HS-27A (cell line): ENCODE data around the gene CIZ1.
"Not testable (repeated sequence)": the region's sequence is repeated elsewhere in the genome, so short reads cannot be mapped to it uniquely, and the experiment has no call there.

Source experiments
- DNase-seq: peaks from one replicate; pipeline ENCODE4 v3.0.0-alpha.2; 2012; ENCODE audit warnings: low read depth, missing footprints

Gene CIZ1

GRCh38 chr9:128145951-128146351 is 45.4 kb downstream of the CIZ1 start:
- no peak for DNase-seq

GRCh38 chr9:128145536-128145935 is 45.8 kb downstream of the CIZ1 start:
- no peak for DNase-seq

- no peak for DNase-seq
These were observed 46.9 kb downstream of the CIZ1 start for GRCh38 chr9:128144239-128145181.

DNA sequence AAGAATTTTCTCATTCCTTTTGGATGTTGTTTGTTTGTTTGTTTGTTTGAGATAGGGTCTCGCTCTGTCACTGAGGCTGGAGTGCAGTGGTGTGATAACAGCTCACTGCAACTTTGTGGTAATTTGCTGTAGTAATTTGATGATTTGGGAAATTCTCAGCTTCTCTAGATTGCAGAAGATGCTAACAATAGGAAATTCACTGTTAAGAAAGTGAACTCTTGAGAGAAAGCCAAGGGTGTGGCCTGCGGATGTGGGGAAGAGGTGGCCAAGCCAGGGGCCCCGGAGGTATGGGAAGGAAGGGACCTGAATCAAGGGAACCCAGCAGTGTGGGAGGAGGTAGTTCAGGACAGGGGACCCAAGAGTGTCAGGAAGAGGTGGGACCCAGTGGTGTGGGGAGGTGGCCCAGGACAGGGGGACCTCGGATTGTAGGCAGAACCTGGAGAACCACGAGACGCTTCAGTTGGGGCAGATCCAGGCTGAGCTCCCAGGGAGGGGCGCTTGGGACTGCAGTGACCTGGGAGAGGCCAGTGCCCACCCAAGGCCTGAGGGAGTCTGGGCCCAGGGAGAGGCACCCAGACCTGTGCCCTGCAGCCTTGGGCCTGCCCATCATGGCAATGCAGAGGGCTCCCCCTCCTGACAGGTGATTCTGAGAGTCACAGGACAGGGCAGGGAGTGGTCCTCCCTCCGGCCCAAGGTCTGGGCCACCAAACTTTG is 47.7 kb downstream of the CIZ1 start:
- no peak for DNase-seq

DNA sequence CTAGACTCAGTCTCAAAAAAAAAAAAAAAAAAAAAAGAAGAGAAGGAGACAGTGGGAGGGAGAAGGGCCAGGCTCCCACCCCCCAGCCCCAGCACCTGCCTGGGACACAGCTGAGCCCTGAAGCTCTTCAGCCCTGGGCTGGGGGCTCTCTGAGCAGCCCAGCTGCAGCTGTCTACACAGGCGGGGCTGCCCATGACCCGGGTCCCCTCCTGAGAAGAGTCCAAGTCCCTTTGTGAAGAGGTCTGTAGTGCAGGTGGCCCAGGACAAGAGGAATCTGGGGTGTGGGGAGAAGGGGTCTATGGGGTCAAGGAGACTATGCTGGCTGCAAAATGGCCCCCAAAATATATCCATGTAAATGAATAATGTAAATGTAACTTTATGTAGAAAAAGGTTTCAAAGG is 48.8 kb downstream of the CIZ1 start:
- DNase-seq, result no peak

GRCh38 chr9:128142061-128142460 is 49.3 kb downstream of the CIZ1 start:
- DNase-seq, result no peak

DNA sequence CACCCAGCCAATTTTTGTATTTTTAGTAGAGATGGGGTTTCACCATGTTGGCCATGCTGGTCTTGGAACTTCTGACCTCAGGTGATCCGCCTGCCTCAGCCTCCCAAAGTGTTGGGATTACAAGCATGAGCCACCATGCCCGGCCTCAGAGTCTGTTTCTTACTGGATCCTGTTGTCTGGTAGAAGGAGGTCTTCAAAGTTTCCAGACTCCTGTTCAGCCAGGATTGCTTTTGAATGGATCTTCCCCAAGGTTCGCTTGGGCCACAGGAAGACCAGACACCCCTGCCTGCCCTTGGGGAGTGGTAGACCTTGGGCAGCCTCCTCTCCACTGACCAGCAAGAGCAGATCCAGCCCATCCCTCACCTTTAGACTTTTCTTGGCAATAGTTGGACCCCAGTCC is 49.8 kb downstream of the CIZ1 start:
- no peak for DNase-seq

DNA sequence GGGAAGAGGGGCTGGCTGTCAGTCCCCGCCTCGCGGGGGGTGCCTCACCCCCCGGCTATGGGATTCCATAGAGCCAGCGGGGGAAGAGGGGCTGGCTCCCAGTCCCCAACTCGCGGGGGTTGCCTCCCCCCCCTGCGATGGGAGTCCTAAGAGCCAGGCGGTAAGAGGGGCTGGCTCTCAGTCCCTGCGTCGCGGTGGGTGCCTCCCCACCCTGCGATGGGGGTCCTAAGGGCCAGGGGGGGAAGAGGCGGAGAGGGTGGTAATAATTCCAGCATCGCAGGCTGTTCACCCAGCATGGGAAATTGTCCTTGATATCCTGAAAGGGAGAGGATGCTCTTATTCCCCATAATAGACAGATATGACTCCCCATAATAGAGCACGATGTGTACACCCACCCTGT is 51.8 kb downstream of the CIZ1 start:
- DNase-seq, result no peak

- no peak for DNase-seq
These were observed 53.4 kb downstream of the CIZ1 start for GRCh38 chr9:128138001-128138400.

DNA sequence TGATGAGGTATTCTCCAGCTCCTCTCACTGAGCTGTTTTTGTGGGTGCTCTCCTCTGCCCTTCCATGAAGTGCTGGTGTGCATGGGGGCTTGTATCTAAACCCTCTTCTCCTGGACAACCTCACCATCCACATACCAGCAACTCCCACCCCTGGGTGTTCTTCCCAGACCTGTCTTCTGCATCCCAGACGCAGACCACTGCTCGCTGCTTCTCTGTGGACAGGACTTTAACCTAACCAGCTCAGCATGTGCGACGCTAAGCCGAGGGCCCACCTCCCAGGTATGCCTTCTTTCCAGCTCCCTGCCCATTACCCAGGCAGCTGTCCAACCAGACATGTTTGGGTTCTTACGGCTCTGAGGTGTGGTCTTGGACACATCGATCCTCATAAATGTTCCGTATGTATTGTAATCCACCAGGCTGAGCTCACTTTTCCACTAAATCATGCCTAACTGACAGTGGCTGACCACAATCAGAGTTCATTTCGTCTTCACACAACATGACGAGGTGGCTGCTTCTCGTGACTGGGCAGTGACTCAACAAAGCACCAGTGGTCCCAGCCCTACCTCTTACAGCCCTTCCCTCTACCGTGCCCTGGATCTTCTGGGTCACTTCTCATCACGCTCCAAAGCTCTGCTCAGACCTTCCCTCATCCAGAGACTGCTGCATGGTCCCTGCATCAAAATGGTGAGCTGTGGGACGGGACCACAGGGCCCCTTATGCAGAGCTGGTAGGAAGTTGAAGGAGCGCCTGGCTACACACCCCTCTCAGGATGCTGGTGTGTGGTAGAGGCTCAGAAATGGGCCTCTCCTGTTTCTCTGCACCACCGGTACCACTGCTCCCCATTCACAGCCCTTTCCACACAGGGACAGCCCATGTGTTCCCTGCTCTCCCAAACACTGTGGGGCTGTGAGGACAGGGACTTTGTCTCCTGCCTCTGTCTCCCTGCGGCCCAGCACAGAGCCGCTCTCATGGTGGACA is 54.3 kb downstream of the CIZ1 start:
- peak; percentile 77 for DNase-seq

- DNase-seq, result not testable (repeated sequence)
These were observed 55.8 kb downstream of the CIZ1 start for GRCh38 chr9:128135561-128135960.

GRCh38 chr9:128132139-128132538 is 59.2 kb downstream of the CIZ1 start:
- DNase-seq, result not testable (repeated sequence)

GRCh38 chr9:128131346-128131745 is 60.0 kb downstream of the CIZ1 start:
- DNase-seq, result not testable (repeated sequence)

GRCh38 chr9:128130651-128131050 is 60.7 kb downstream of the CIZ1 start:
- not testable (repeated sequence) for DNase-seq

- DNase-seq, result not testable (repeated sequence)
These were observed 61.3 kb downstream of the CIZ1 start for GRCh38 chr9:128129976-128130590.

- DNase-seq, result no peak
These were observed 62.4 kb downstream of the CIZ1 start for GRCh38 chr9:128128836-128129590.

DNA sequence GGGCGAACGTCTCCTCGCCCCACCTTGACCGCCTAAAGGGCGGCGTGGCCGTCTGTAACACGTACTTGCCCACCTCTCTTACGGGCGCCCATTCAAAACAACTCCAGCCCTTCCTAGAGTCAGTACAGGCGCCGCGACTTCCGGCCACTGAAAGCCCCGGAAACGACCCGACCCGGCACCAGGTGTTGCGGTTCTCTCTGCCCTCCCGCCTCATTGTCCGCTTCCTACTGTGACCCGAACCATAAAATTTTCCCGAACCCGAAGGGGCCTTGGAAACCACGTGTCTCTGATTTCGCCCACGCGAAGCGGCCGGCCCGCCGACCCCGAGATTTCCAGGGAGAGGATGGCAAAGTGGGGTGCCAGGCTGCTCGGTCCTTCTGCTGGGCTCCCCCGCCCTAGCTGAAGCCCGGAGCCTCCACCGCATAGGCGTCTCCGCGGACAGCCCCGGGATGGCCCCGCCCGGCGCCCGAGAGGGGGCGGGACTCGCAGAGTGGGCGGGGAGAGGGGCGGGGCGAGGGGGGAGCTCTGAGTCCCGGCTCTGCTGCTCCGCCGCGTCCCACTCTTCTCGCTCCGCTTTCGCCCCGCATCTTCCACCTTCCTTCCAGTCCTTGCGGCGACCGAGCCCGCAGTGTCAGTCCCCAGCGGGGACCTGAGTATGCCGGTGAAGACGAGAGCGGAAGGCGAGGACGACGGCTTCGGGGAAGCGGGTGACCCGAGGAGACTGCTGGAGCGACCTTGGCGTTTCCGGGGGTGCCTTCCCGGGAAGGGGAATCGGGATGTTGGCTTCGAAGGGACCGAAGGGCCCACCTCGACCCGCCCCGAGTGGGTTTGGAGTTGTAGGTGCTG is 63.2 kb downstream of the CIZ1 start:
- DNase-seq, result peak; percentile 89

DNA sequence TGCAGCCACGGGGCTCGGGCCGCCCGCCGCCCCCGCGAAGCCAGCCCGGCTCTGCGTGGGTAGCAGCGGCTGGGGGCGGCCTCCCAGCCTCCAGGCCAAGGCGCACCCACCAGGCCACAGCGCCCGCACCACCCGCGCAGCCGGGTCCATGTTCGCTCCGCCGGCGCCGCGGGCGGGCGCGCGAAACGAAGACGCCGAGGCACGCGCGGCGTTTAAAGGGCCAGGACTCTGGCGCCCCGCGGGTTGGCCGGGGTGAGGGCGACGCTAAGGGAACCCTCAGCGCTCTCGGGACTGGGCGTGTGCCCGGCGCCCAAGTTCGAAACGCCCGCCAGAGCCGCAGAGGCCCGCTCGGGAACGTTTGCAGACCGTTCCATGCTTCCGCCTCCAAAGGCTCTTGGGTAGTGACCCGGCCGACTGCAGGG is 63.8 kb downstream of the CIZ1 start, which contains the start of gene PTGES2:
Gene PTGES2 (minus strand): TSS at position 162 of the 422 bp plus-strand sequence. CDS start 12 bp downstream, at position 150.
- DNase-seq, result peak; percentile 59

DNA sequence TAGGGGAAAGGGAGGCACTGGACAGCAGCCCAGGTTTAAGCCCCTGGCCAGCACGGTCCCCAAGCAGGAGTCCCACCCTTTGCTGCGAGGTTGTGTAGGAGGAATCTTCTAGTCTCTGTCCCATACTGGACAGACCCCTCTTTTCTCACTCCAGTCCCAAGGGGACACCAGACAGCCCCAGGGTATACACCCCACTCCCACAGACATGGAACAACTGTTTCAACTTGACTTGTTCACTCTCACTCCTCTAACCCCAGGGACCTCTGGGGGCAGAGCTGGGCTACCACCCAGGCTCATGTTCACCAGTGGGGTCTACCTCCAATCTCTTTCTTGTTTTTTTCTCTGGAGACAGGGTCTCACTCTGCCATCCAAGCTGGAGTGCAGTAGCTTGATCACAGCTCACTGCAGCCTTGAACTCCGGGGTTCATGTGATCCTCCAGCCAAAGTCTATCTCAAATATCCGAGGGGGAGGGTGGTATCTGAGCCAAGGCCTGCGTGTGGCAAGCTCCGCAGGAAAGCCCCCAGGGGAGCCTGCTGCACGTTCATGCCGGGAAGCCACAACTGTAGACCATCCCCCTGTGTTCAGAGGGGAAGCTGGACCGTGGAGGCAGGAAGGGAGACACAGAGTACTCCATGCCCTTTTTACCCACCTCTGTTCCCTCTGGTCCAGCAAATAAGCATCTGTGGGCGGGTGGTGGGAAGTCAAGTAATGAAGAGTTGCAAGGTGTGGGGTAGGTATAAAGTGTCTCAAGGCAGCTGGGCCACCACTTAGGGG is 65.6 kb downstream of the CIZ1 start:
- no peak for DNase-seq
